Osteoblast (primary cell): ENCODE measurements around the gene NHERF2. TPM values are rescaled to one million over a fixed set of nuclear protein-coding genes. Genes with fewer than 3 reads are reported as not detected.

Experiments used
- DNase-seq: peaks from one replicate; pipeline ENCODE4 v3.0.0; 2011; ENCODE audit warnings: low spot score, mixed read lengths; ENCODE audit not compliant: insufficient read length; ENCODE audit errors: missing footprints
- H2AFZ ChIP-seq: 2 replicates; pipeline ENCODE4 v1.6.0; 2011; ENCODE audit warnings: mild to moderate bottlenecking, low read length
- H3K27ac ChIP-seq: 2 replicates; pipeline ENCODE4 v1.5.1; 2011; ENCODE audit warnings: mild to moderate bottlenecking, low read depth, low read length, moderate library complexity
- H3K27me3 ChIP-seq: 2 replicates; pipeline ENCODE4 v1.6.0; 2012; ENCODE audit warnings: mild to moderate bottlenecking, control low read depth, inconsistent platforms, low read length, moderate library complexity; ENCODE audit not compliant: insufficient read depth
- H3K36me3 ChIP-seq: 2 replicates; pipeline ENCODE4 v1.5.1; 2011; ENCODE audit warnings: mild to moderate bottlenecking, low read length, control low read depth, moderate library complexity; ENCODE audit not compliant: insufficient read depth
- H3K4me1 ChIP-seq: 2 replicates; pipeline ENCODE4 v1.5.1; 2011; ENCODE audit warnings: mild to moderate bottlenecking, low read length, control low read depth, moderate library complexity; ENCODE audit not compliant: insufficient read depth
- H3K4me2 ChIP-seq: 2 replicates; pipeline ENCODE4 v1.6.0; 2011; ENCODE audit warnings: mild to moderate bottlenecking, low read length; ENCODE audit not compliant: insufficient read depth
- H3K4me3 ChIP-seq: fragments of 200-600 bp; sonication (generic); 3 replicates; pipeline ENCODE4 v1.5.1; 2012; ENCODE audit warnings: mild to moderate bottlenecking, low read length, inconsistent platforms; ENCODE audit not compliant: insufficient read depth
- H3K79me2 ChIP-seq: 2 replicates; pipeline ENCODE4 v1.6.0; 2012; ENCODE audit warnings: mild to moderate bottlenecking, low read length, control low read depth, inconsistent platforms; ENCODE audit not compliant: insufficient read depth
- H3K9me3 ChIP-seq: 2 replicates; pipeline ENCODE4 v1.5.1; 2011; ENCODE audit warnings: low read depth, low read length, control low read depth
- H4K20me1 ChIP-seq: 2 replicates; pipeline ENCODE4 v1.6.0; 2012; ENCODE audit warnings: mild to moderate bottlenecking, low read length, control low read depth; ENCODE audit not compliant: insufficient read depth
- CTCF ChIP-seq: IDR thresholded peaks from 2 replicates; pipeline ENCODE4 v1.5.1; 2011; ENCODE audit warnings: mild to moderate bottlenecking, low read depth, low read length, moderate library complexity; ENCODE audit errors: extremely low read depth
- total RNA-seq: library from RNA; depleted of rRNA; stranded (reverse); fragments of >200 nt; gene quantifications from 2 replicates; pipeline ENCODE4 v1.2.3, GENCODE V29; 2012

The NHERF2 gene
- total RNA-seq, 1 donor: 33.7 TPM

DNA sequence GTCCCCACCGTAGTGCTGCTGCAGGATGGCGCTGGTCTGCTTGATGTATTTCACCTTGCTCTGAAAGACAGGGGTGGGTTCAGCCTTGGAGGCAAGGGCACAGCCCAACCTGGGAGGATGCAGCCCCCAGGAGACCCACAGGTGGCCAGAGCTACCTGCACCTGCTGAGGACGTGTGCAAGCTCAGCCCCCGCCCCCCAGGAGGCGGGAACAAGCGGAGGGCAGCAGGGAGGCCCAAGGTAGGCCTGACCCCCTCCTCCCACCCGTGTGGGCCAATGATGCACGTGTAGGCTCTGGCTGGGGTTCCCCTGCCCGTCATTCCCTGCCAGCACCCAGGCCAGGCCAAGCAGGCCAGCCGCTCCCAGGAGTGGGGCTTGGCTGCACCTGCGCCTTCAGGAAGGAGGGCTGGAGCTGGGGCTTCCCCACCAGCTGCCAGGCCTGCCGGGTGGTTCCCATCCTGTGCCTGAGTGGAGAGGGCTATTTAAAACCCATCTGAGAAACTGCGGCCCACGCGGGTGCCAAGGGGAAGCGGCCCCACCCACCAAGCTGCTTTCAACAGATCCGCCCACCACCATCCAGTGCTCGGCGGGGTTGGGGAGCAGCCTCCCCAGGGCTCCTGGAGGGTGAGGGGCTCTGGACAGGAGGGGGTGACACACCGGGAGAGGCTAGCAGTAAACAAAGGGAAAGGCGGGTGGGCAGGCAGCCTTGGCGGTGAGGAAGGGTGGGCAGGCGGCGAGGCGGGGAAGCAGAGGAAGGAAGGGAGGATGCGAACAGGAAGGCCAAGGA is 17.2 kb downstream of the NHERF2 start:
- no peaks in the 10 kb centered on the region for H4K20me1 ChIP-seq
- no peak for DNase-seq
- H3K9me3 ChIP-seq: no peaks in the 10 kb centered on the region
- H3K36me3 ChIP-seq: no peaks in the 10 kb centered on the region
- peaks cover 15% of the 10 kb centered on the region for H3K79me2 ChIP-seq
- TF ChIP-seq CTCF: no peak
- H3K4me2 ChIP-seq: no peak overlapping the region
- no peaks in the 10 kb centered on the region for H3K27me3 ChIP-seq
- H3K4me3 ChIP-seq: no peak overlapping the region
- H3K27ac ChIP-seq: no peak overlapping the region
- no peak overlapping the region for H2AFZ ChIP-seq
- H3K4me1 ChIP-seq: peaks cover 27% of the 10 kb centered on the region

DNA sequence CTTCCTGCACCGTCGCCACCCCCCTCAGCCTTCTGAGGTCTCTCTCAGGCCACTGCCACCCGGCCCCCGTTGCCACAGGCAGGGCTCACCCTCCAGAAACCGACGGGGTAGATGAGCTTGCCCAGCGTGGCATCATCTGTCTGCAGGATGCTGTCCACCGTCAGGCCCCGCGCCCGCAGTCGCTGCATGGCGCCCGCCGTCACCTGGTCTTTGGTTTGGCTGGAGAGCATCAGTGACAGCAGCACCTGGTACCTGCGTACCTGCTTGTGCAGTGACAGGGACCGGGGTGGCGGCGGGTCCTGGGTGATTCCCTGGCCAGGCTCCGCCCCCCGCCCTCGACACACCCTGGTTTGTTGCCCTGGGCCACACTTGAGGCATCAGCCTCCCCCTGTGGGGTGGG is 17.8 kb downstream of the NHERF2 start:
- Histone ChIP-seq H3K4me1 (peaks cover 21% of the 10 kb centered on the region), H2AFZ (no peak overlapping the region), H3K27me3 (no peaks in the 10 kb centered on the region), H3K9me3 (no peaks in the 10 kb centered on the region), H3K79me2 (peaks cover 22% of the 10 kb centered on the region), H3K36me3 (no peaks in the 10 kb centered on the region), H3K4me3 (no peak overlapping the region), H3K27ac (no peak overlapping the region), H3K4me2 (no peak overlapping the region), H4K20me1 (no peaks in the 10 kb centered on the region)
- DNase-seq: no peak
- no peak for TF ChIP-seq CTCF

DNA sequence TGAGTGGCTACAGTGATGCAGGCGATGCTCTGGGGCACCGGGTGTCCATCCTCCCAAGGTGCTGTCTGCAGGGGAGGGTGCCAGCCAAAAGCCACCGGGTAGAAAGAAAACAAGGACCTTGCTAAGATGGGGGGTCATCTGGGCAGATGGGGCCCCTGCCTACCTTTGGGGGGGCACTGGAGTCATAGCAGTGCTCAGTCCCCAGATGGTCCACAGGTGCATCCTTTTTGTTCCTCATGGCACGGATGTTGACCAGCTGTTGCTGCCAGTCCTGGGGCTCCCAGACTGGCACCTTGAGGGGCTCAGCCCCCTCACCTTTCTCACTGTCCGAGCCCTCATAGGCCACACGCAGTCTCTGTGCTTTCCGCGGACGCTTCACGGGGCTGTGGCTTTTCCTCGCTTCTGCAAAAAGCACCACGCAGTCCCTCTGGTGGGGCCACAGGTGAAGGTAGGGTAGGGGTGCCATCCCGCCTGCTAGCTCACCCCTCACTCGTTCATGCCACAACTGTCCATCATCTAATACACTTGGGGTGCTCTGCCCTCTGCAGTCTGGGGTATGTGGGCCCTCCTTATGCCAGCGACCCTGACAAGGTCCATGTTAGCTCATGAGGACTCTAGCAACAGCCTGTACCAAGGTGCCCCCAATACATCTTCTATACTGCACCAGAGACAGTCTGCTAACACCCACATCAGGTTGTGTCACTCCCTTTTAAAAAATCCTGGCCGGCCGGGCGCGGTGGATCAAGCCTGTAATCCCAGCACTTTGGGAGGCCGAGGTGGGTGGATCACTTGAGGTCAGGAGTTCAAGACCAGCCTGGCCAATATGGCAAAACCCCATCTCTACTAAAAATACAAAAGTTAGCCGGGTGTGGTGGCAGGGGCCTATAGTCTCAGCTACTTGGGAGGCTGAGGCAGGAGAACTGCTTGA is 19.5 kb downstream of the NHERF2 start:
- H3K27ac ChIP-seq: no peak overlapping the region
- no peak overlapping the region for H3K4me3 ChIP-seq
- no peaks in the 10 kb centered on the region for H3K9me3 ChIP-seq
- peak overlapping the region; percentile 90 for H3K4me2 ChIP-seq
- no peak for DNase-seq
- no peaks in the 10 kb centered on the region for H3K27me3 ChIP-seq
- H3K36me3 ChIP-seq: peaks cover 6% of the 10 kb centered on the region
- no peak overlapping the region for H2AFZ ChIP-seq
- H3K79me2 ChIP-seq: peaks cover 29% of the 10 kb centered on the region
- peaks cover 13% of the 10 kb centered on the region for H3K4me1 ChIP-seq
- TF ChIP-seq CTCF: no peak
- no peaks in the 10 kb centered on the region for H4K20me1 ChIP-seq

GRCh38 chr16:2046893-2047329 is 20.2 kb downstream of the NHERF2 start:
- peak overlapping the region; percentile 74 for H2AFZ ChIP-seq
- H3K4me3 ChIP-seq: peak overlapping the region; percentile 91
- H3K9me3 ChIP-seq: no peaks in the 10 kb centered on the region
- H3K36me3 ChIP-seq: peaks cover 11% of the 10 kb centered on the region
- peak overlapping the region; percentile 90 for H3K4me2 ChIP-seq
- DNase-seq: no peak
- peaks cover 32% of the 10 kb centered on the region for H3K79me2 ChIP-seq
- no peaks in the 10 kb centered on the region for H3K27me3 ChIP-seq
- H4K20me1 ChIP-seq: no peaks in the 10 kb centered on the region
- H3K4me1 ChIP-seq: peaks cover 13% of the 10 kb centered on the region
- H3K27ac ChIP-seq: peak overlapping the region; percentile 7
- TF ChIP-seq CTCF: no peak
